Brain microvascular endothelial cell (primary cell): ENCODE measurements around the gene KMT2D.

ENCODE experiments used
- DNase-seq: peaks from one replicate; pipeline ENCODE4 v3.0.0-alpha.2; 2020
- H3K27ac ChIP-seq: fragments of 250-450 bp; sonication (Bioruptor Pico); 2 replicates; pipeline ENCODE4 v1.5.1; 2020; ENCODE audit warnings: mild to moderate bottlenecking, moderate library complexity
- H3K27me3 ChIP-seq: fragments of 250-450 bp; sonication (Bioruptor Pico); replicated peaks from 2 replicates; pipeline ENCODE4 v1.5.1; 2020; ENCODE audit warnings: mild to moderate bottlenecking
- H3K36me3 ChIP-seq: fragments of 250-450 bp; sonication (Bioruptor Pico); replicated peaks from 2 replicates; pipeline ENCODE4 v1.5.1; 2020; ENCODE audit warnings: mild to moderate bottlenecking
- H3K4me3 ChIP-seq: 2 replicates; pipeline ENCODE4 v1.5.1; 2011; ENCODE audit warnings: low read depth, mild to moderate bottlenecking, control low read depth, low read length, moderate library complexity
- CTCF ChIP-seq: IDR thresholded peaks from 2 replicates; pipeline ENCODE4 v1.5.1; 2011; ENCODE audit warnings: low read depth, mild to moderate bottlenecking, moderate library complexity, low read length, control low read depth, inconsistent platforms; ENCODE audit errors: missing control alignments
- in situ Hi-C: cut with HindIII; loops from 2 replicates; pipeline ENCODE4 v1.10.0; 2017; ENCODE audit warnings: low sequenced_read_pairs, low pct_ligation_motif_present

The KMT2D gene

GRCh38 chr12:49048953-49049352, 11.6 kb downstream of the KMT2D start:
- in situ Hi-C loops = no loop called here
- H3K4me3 ChIP-seq = no peak overlapping the region
- peaks cover 93% of the 10 kb centered on the region for H3K36me3 ChIP-seq
- no peak for DNase-seq
- TF ChIP-seq CTCF = no peak
- no peaks in the 10 kb centered on the region for H3K27me3 ChIP-seq
- H3K27ac ChIP-seq = no peak overlapping the region

- DNase-seq = no peak
- no peak for TF ChIP-seq CTCF
- no peak overlapping the region for H3K27ac ChIP-seq
- peaks cover 93% of the 10 kb centered on the region for H3K36me3 ChIP-seq
- in situ Hi-C loops = no loop called here
- no peaks in the 10 kb centered on the region for H3K27me3 ChIP-seq
- no peak overlapping the region for H3K4me3 ChIP-seq
Observed at GRCh38 chr12:49046129-49046895, 14.3 kb downstream of the KMT2D start.

- in situ Hi-C loops = no loop called here
- DNase-seq = no peak
- no peak for TF ChIP-seq CTCF
- Histone ChIP-seq H3K36me3 (peaks cover 87% of the 10 kb centered on the region), H3K27ac (no peak overlapping the region), H3K27me3 (no peaks in the 10 kb centered on the region), H3K4me3 (no peak overlapping the region)
Observed at GRCh38 chr12:49044660-49045059, 15.9 kb downstream of the KMT2D start.

- Histone ChIP-seq H3K4me3 (no peak overlapping the region), H3K36me3 (peaks cover 89% of the 10 kb centered on the region), H3K27me3 (no peaks in the 10 kb centered on the region), H3K27ac (no peak overlapping the region)
- in situ Hi-C loops = no loop called here
- peak; percentile 25 for DNase-seq
- TF ChIP-seq CTCF = peak; percentile 84
Observed at GRCh38 chr12:49043856-49044258, 16.7 kb downstream of the KMT2D start.

GRCh38 chr12:49043241-49043640, 17.4 kb downstream of the KMT2D start:
- Histone ChIP-seq H3K36me3 (peaks cover 89% of the 10 kb centered on the region), H3K27ac (no peak overlapping the region), H3K27me3 (no peaks in the 10 kb centered on the region), H3K4me3 (no peak overlapping the region)
- in situ Hi-C loops = no loop called here
- no peak for TF ChIP-seq CTCF
- no peak for DNase-seq
